RPMI7951 (cell line): ENCODE results near the gene MICAL2. TPM values are rescaled to one million over a fixed set of nuclear protein-coding genes. Genes with fewer than 3 reads are reported as not detected.

Source experiments
- DNase-seq: peaks from one replicate; pipeline ENCODE4 v3.0.0-alpha.2; 2012; ENCODE audit warnings: low read depth
- total RNA-seq: library from RNA; depleted of rRNA; stranded (reverse); fragments of >200 nt; shearing (Covaris generic); gene quantifications from 2 replicates; pipeline ENCODE4 v1.2.3, GENCODE V29; 2014

MICAL2 gene
- total RNA-seq, 1 experiment from 2014 or later: 58.6 TPM

DNA sequence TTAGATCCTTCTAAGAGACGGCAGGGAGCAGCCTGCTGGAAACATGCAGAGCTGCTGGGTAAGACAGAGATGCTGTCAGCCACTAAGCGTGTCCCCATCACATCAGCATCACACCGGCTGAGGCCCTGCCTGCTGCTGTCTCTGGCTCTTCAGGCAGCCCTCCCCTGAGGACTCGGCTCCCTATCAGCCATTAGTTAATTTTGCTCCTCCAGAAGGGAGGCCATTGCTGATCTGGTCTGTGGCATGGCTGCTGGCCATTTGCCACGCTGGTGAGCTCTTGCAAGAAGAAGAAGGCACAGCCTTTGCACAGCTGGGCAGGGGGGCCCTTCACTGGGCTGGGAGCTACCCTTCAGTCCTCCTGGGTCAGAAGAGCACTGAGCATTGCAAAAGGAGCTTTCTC lies 135.8 kb downstream of the MICAL2 start:
- no peak for DNase-seq

DNA sequence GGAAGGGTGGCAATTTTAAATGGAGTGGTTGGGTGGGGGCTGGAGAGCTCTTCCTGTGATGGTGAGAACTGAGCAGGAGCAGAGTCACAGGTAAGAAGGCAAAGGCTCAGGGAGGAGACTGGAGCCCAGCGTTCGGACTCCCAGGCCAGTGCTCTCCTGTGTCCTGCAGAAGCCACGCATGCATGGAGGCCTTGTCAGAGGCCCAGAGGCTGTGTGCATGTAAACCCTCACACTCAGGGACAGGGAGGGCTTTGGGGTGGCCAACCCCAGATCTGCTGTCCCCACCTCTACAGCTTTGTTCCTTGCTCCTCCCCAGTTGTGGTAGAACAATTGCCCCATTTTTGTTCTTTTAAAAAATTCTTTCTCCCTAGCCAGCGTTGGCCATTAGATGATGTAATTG lies 136.6 kb downstream of the MICAL2 start:
- DNase-seq: no peak

DNA sequence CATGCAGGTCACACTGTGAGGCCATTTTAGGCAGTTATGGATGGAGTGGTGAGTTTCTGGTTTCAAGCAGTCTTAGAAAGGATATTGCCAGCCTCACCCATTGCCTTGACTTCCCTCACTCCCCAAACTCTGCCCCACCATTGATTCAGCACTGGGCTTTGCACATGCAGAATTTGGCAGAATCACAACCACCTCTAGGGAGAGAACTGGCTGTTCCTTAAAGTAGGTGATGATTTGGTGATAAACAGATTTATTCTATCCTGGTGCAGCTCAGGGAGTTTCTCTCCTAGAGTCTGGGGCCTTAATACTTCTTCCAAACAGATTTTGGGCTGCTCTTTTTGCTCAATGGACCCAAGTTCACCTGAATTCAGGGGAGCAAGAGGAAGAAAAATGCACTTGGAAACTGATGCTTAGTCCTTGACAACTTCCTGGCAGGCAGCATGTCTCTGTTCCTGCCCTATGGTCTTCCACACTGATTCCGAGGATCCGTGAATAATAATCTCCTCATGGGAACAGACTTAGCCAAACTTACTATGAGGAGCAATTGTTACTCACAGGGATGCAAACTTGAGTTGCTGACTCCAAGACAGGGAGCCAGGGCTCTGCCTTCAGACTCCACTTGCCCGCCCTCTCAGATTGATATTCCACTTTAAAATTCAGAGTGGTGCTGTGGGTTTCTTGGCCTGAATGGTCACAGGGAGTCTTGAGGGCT lies 137.3 kb downstream of the MICAL2 start:
- DNase-seq: no peak

DNA sequence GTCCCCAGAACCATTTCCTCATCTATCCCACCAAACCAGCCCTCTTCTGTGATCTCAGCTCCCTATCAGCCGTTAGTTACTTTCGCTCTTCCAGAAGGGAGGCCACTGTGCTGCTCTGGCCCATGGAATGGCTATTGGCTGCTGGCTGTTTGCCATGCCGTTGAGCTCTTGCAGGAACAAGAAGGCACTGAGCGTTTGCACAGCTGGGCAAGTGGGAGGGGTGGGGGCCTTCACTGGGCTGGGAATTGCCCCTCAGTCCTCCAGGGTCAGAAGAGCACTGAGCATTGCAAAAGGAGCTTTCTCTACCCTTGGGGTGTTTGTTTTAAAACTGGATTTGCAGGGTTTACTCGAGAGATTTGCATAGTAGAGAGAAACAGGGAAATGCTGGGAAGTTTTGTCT lies 137.9 kb downstream of the MICAL2 start:
- peak; percentile 24 for DNase-seq

DNA sequence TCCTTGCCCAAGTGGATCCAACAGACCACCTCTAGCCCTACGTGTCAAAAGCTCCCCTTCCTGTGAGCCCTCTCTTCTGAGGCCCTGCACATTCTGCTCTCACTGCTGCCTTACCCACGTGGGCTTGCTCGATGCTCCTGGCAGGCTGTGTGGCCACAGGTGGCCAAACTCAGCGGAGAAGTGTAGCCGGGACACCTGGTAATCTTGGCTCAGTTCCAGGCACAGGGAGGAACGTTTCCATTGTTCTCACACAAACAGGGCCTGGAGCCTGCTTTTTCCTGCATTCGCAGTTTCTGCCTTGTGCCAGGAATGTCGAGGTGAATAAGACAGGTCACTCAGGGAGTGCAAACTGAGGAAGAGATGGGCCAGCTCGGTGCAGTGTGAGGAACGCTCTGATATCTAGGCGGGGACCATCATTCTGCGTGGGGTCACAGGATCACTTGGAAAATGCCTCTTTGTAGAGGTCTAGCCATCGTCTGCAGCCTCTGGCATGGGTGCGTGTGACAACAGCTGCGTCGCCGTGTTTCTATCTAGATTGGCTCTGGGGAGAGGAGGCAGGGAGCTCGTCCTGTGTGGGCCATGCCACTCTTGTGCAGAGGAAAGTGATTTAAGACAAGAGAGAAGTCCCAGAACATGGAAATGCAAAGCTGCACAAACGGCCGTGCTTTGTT lies 139.3 kb downstream of the MICAL2 start:
- no peak for DNase-seq

DNA sequence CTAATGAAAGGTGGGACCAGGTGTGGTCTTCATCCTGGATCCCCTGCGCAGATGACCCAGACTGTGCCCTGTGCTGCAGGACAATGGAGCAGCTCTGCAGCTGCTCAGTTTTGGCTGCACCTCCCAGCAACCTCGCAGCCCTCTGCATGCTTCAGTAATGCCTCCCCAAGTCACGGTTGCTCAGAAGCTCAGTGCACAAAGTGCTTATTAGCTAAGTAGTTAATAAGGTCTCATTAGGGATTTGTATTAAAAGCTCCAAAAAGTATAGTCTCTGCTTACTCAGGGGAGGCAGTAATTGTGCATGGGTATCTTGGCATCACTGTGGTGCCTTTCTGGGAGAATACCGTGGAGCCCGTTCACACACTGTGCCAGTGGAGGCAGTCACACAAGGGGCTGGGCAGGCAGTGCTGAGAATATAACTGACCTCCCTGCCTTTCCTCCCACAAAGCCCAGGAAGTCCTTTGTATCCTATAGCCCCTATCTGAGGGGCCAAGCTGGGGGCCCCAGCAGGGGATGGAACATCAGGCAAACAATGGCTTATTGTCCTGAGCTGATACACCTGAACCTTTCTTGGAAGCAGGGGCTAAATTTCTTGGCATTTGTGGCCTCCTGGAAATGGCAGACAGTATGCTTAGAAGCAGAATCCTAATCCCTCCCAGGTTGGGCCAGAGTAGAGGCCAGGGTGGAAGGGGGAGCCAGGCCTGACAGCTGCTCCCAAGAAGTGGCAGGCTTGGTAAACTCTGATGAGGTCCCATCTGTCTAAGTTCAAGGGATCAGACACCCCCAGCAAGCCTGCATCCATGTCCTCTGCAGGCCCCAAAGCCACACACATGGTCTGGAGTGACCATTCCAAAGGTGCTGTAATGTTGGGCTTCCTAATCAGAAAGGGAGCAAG lies 141.5 kb downstream of the MICAL2 start:
- DNase-seq: no peak

DNA sequence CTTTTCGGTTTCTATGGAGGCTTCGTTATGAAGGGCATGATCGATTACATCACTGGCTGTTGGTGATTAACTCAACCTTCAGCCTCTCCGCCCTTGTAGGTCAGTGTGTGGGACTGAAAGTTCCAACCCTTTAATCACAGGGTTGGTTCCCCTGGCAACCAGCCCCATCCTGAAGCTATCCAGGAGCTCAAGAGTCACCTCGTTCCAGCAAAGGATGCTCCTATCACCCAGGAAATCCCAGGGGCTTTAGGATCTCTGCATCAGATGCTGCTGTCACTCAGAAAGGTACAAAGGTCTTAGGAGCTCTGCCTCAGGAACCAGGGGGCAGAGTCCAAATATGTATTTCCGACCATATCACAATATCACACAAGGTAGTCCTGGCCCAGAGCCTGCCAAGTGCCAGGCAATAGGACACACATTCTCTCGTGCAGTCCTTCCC lies 143.5 kb downstream of the MICAL2 start:
- no peak for DNase-seq

DNA sequence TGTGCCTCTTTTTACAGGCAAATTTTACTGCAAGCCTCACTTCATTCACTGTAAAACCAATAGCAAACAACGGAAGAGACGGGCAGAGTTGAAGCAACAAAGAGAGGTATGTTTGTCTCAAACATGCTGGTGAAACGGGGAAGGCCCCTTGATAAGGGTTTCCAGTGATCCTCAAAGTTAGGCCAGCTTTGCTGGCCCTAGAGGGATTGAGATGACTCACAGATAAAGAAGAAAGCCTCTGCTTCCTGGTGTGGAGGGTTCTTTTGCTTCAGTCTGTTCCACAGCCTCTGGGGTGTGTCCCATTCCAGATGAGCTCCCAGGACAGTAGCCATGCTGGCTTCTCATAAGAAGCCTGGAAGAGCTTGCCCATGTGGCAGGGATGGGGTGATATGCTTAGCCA lies 148.1 kb downstream of the MICAL2 start:
- peak; percentile 81 for DNase-seq

DNA sequence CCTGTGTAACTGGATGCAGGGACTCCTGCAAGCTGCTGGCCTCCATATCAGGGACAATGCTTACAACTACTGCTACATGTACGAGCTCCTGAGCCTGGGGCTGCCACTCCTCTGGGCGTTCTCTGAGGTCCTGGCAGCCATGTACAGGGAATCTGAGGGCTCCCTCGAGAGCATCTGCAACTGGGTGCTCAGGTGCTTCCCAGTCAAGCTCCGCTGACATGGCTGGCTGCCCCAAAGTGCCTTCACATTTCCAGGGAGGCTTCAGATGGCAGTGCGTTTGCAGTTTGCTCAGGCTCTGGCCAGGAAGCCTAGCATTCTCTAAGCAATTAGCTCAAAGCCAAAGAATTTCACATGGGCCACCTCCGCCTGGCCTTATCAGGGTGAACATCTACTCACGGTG lies 149.6 kb downstream of the MICAL2 start:
- DNase-seq: no peak

DNA sequence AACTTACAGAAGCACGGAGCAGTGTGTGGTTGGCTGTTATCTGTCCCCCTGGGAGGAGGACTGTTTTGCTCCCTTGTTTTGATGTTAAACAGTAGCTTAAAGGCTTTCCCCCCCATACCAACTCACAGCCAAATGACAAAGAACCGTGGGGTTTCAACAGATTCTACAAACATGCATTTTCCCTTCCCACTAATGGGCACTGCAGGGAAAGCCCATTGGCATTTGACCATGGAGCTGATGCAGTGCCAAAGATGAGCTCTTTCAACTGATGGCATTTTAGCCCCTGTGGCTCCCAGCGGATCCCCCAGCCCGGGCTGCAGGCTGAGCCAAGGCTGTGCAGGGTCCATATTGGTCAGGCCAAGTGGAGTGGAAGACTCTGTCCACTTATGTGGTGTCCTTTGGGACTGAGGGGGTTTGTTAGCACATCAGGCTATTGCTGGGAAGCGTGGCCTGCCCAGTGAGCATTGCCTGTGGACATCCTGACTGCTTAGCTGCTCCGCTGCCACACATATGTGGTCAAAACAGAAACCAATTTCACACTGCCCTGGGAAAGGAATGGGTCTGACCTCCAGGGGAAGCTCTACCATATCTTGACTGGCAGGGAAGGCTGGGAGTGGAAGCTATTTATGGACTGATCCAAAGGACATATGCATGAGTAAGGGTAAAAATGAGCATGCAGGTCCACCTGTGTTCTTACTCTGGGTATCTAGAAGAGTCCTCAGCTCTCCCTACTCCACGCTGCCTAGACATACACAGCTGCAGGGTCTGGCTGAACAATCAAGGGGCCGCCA lies 150.5 kb downstream of the MICAL2 start:
- no peak for DNase-seq

DNA sequence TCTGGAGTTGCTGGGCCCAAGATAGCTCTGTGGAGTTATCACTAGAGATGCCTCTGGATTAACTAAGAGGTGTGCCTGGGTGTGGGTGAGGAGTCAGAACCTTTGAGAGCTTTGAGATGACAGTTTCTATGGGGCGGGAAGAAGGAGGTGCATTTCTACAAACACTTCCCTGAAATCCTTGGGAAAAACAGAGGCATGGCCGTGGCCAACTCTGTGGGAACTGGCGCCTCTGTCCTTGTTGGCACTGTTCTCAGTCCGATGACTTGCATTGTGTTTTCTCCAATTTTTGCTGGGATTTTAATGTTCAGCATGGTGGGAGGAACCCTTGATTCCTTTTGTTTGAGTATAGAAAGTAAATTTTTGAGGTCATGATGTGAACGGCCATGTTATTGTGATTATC lies 151.2 kb downstream of the MICAL2 start:
- no peak for DNase-seq

DNA sequence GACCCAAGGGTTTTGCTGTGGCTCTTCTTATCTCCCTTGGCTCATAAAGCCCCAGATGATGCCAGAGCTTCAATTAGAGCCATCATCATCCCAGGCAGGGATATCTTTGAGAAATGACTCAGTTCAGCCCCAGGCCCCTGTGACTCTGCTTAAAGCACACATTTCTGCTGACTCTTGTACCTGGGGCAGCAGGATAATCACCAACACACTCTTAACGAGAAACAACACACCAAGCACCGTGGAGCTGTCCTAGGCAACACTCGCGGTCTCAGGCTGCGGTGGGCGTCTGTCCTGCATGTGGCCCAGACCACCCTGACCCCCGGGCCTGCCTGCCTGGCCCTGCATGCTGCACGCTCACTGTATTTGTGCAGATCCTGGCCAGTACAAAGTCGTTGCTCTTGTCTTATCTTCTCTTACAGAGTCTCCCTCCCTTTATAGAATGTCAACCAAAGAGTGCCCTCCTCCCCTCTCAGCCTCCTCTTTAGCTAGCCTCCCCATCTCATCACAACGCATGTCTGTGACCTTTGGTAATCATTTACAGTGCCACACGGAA lies 152.8 kb downstream of the MICAL2 start:
- peak; percentile 63 for DNase-seq

DNA sequence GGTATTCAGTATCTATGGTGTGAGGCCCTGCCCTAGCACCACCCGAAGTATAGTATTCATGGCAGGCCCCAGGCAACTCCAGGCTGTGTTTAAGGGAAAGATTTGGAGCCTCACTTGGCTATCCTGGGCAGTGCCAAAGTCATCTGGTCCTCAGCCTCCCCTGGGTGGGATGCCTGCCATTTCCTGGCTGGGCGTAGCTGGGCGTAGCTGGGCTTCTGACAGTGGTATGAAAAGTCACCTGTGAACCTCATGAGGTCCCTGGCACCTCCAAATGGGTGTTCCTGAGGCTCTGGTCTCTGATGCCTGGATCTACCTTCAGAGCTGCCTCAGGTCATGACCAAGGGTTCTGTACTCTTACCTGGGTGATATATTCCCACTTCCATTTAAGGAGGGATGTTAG lies 154.0 kb downstream of the MICAL2 start:
- DNase-seq: no peak

DNA sequence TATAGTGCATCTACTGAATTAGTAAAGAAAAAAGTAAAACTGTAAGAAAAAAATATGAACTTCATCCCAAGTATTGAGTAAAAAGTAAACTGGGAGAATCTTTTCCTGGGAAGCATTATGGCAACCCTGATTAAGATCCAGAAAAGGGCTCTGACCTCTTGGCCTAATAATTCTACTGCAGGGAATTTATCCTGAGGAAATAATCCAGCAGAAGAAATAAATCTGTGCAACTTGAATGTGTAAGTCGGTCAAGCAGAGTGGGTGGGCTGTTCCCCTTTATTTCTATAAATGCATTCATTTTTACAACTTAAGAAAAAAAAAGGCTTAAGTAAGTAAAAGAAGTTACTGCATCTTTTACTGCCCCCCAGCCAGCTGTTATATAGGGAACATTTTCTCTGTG lies 155.7 kb downstream of the MICAL2 start:
- DNase-seq: no peak

DNA sequence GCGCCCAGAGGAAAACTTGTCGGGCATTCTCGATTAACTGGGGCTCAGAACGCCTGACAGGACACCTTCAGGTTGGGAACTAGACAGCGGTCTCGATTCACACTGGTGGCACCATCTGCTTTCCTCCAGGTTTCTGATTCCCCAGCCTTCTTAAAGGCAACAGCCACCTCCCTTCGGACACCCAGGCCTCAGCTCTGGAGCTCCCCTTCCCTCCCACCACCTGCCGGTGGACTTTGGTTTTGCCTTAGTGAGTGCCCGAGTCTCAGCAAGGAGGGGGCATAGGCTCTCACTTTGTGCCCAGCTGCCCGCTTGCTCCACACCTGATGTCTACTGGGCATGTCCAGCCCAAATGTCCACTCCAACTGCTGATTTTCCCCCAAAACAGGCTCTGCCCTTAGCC lies 156.6 kb downstream of the MICAL2 start:
- no peak for DNase-seq

DNA sequence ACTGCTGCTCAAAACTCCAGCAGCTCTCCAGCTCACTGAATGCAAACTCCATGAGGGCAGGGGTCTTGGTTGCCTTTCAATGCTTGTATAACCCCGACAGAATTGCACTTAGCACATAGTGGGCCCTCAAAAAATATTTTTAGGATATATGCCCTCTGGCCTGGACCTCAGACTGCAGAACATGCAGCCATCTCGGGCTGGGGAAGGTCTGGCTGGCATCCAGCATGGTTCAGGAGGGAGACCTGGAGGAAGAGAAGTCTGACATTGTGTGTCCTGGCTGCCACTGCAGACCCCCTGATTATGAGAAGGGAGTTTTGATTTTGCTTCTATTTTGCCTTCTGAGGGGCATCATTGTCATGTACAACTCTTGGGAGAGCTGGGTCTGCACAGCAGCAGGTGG lies 157.5 kb downstream of the MICAL2 start:
- DNase-seq: no peak

DNA sequence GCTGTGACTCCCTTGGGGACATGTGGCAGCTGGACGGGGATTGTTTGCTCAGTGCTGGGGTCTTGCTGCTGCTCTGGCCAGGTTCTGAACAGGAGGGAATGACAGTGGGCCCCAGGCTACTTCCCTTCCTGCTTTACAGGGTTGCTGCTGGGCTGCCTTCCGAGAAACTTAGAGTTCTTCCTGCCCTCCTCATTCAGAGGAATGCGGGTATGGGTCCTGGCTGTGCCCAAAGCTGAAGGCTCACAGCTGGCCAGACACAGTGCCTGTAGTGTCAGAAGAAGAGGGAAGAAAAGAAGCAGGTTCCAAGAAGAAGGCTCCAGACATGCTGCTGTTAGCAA lies 158.7 kb downstream of the MICAL2 start:
- DNase-seq: no peak

DNA sequence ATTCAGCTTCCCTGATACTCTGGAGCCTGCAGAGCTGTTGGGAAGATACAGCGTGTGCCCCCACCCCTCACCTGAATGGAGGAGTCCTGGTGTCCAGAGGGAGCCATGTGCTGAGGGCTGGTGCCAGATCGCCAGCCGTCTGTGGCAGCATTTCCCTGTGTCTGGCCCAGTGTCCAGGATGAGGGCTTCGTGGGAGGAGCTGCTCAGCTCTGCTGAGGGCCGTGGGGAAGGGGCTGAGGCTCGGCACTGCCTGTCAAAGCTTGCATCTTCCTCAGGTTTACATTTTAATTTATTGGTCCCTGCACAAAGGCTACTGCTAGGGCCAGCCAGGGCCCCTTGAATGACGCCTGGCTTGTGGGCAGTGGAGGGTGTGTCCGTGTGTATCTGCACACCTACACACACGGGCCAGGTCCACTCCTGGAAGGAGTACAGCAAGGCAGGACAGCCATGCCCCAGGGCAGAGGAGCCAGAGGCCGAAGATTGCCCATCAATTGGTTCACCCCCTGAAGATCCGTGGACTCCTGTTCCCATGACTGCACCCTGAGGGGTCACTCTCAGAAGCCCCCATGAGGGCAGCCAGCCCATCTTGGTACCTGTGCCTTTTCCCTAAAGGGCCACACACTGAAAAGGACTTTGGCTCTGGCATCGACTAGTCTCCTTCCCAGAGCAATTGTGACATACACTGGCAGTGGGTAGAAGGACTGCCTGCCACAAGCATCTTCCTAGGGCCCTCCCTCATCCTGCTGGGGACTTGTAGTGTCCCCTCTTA lies 159.2 kb downstream of the MICAL2 start:
- DNase-seq: no peak

DNA sequence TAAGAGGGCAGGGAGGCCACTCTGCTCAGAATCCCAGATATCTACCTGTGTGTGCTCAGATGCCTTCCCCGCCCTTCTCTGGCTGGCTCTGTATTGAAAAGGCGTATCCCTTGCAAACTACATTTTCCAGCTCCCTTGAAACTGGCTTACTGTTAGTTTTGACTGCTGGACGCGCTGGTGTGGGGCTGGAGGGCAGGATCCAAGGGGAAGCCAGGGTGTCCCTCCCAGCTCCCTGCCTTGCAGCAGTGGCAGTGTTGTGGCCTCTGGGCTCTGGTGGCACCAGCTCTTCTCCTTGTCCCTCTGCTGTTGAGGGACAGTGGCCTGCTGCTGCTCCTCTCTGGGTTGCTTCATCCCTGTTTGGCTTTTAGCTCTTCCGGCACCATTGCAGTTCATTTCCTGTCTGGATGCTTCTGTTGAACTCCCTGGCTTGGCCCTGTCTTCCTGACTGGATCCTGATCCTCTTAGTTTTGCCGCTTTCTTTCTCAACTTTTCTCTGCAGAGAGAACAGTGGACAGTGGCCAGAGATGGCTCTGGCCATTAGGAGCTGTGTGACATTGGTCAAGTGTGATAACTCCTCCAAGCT lies 159.9 kb downstream of the MICAL2 start:
- DNase-seq: no peak

DNA sequence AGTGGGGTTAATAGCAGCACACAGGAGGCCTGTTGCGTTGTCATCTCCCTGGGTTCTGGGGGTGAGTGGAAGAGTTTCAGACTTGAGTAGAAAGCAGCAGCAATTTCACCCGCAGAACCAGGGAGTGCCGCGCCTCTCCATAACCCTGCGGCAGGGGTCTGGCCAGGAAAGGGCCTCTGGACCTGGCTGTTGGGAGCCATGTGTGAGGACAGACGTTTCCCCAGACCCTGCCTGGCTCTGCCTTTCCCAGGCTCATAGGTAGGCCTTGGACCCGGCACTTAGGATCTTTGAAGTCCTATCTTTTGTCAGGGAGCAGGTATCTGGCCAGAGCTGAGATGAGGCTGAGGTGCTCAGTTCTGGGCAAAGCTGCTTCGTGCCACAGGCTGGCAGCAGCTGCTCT lies 160.4 kb downstream of the MICAL2 start:
- no peak for DNase-seq

DNA sequence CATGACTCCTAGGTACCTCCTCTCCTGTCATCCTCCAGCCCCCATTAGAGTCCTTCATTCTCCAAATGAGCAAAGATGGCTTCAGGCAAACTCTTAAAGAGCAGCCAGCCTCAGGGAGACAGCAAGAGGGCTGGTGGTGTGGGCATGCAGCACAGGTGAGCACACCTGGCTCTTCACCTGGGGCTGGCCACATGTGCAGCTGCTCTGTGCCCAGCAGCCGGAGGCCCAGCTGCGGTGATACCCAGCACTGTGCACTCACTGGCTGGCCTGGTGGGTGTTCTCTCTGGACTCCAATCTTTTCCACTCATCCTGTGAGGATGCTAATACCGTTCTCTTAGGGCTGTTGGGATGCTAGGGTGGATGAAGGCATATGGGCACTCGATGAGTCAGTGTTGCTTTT lies 160.9 kb downstream of the MICAL2 start:
- no peak for DNase-seq
